ENCODE measurements around the gene HMCES. TPM values are rescaled to one million over a fixed set of nuclear protein-coding genes. Genes with fewer than 3 reads are reported as not detected.
A peak's percentile ranks its signal among the peaks of the same experiment; 100 is the strongest.

The HMCES gene
- total and polyA plus RNA-seq, 2 of the 13 experiments (the other 11 are each of a cell fraction or from before 2014, with no cell fraction given): 16.1 to 37.5 TPM

DNA sequence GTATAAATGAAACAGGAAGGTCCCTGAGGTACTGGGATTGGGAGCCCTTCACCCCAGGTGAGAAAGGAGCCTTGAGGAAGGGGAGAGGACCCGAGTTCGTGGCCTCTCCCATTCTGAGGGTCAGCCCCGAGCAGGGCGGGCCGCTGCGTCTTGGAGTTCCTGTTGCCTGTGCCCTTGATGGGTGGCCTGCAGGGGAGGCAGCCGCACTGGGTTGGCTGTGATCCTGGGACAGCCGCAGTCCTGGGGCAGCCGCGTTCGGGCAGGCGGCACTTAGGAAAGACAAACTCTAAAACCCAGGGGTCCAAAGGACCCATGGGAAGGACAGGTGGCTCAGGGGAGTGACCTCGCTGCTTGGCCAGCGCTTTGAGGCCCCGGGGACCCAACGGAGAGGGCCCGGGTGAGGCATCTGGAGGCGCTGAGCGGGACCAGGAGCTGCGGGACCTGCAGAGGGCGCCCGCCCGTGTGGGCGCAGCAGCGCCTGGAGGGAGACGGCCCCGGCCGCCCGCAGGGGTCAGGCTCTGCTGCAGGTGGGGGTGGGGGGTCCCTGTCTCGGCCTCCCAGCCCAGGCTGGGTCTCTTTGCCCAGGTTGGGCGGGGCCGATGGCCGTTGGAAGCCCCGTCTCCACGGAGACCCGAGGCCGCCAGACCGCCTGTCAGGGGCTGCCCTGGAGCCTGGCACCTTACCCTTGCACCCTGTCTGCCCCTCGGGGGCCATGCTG is 65.1 kb downstream of the HMCES start (continued):
- TF ChIP-seq ZNF839 (CRISPR knock-in tag; IDR thresholded peaks at IDR 0.05; ENCODE audit: borderline replicate concordance) (no peak), ZBTB7A (CRISPR knock-in tag; IDR thresholded peaks at IDR 0.05) (peak; percentile 69), ZNF33A (CRISPR knock-in tag; IDR thresholded peaks at IDR 0.05; ENCODE audit: borderline replicate concordance) (no peak), GZF1 (CRISPR knock-in tag; IDR thresholded peaks at IDR 0.05) (no peak), ZSCAN12 (CRISPR knock-in tag; IDR thresholded peaks at IDR 0.05) (no peak), AHR (CRISPR knock-in tag; IDR thresholded peaks at IDR 0.05) (no peak), ZNF501 (CRISPR knock-in tag; IDR thresholded peaks at IDR 0.05) (no peak), ZNF883 (CRISPR knock-in tag; IDR thresholded peaks at IDR 0.05; ENCODE audit: not compliant biosample characterization) (no peak), NR3C1 (CRISPR knock-in tag; IDR thresholded peaks at IDR 0.05) (no peak), KLF13 (CRISPR knock-in tag; IDR thresholded peaks at IDR 0.05) (no peak), ELF1 (CRISPR knock-in tag; IDR thresholded peaks at IDR 0.05) (no peak), HNRNPH1 (optimal IDR thresholded peaks at IDR 0.05; ENCODE audit: low read depth, low read length) (no peak), SRSF1 (optimal IDR thresholded peaks at IDR 0.05; ENCODE audit: low read depth, low read length) (no peak), ZNF782 (CRISPR knock-in tag; IDR thresholded peaks at IDR 0.05; ENCODE audit: borderline replicate concordance) (no peak), ZNF431 (CRISPR knock-in tag; IDR thresholded peaks at IDR 0.05; ENCODE audit: borderline replicate concordance, low read depth) (no peak), MATR3 (CRISPR knock-in tag; IDR thresholded peaks at IDR 0.05) (no peak), ZFAT (CRISPR knock-in tag; conservative IDR thresholded peaks at IDR 0.05) (no peak), ZSCAN25 (CRISPR knock-in tag; IDR thresholded peaks at IDR 0.05) (no peak), KDM5A (IDR thresholded peaks at IDR 0.05; ENCODE audit: borderline replicate concordance, low read length) (no peak), ZBTB42 (CRISPR knock-in tag; IDR thresholded peaks at IDR 0.05) (no peak), ZNF75D (CRISPR knock-in tag; IDR thresholded peaks at IDR 0.05; ENCODE audit: borderline replicate concordance) (no peak), ZEB1 (IDR thresholded peaks at IDR 0.05; ENCODE audit: insufficient replicate concordance, low read depth) (no peak), ZMYM3 (CRISPR knock-in tag; IDR thresholded peaks at IDR 0.05) (no peak), SNAI1 (CRISPR knock-in tag; IDR thresholded peaks at IDR 0.05; ENCODE audit: borderline replicate concordance) (no peak), THYN1 (CRISPR knock-in tag; IDR thresholded peaks at IDR 0.05; ENCODE audit: borderline replicate concordance, low read depth) (no peak)
- TF ChIP-seq, protein P1, sequence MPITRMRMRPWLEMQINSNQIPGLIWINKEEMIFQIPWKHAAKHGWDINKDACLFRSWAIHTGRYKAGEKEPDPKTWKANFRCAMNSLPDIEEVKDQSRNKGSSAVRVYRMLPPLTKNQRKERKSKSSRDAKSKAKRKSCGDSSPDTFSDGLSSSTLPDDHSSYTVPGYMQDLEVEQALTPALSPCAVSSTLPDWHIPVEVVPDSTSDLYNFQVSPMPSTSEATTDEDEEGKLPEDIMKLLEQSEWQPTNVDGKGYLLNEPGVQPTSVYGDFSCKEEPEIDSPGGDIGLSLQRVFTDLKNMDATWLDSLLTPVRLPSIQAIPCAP (CRISPR knock-in tag; IDR thresholded peaks at IDR 0.05; ENCODE audit: low read depth): no peak
- TF ChIP-seq, protein P2, sequence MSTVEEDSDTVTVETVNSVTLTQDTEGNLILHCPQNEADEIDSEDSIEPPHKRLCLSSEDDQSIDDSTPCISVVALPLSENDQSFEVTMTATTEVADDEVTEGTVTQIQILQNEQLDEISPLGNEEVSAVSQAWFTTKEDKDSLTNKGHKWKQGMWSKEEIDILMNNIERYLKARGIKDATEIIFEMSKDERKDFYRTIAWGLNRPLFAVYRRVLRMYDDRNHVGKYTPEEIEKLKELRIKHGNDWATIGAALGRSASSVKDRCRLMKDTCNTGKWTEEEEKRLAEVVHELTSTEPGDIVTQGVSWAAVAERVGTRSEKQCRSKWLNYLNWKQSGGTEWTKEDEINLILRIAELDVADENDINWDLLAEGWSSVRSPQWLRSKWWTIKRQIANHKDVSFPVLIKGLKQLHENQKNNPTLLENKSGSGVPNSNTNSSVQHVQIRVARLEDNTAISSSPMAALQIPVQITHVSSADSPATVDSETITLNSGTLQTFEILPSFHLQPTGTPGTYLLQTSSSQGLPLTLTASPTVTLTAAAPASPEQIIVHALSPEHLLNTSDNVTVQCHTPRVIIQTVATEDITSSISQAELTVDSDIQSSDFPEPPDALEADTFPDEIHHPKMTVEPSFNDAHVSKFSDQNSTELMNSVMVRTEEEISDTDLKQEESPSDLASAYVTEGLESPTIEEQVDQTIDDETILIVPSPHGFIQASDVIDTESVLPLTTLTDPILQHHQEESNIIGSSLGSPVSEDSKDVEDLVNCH (CRISPR knock-in tag; IDR thresholded peaks at IDR 0.05): no peak
- TF ChIP-seq, protein P3, sequence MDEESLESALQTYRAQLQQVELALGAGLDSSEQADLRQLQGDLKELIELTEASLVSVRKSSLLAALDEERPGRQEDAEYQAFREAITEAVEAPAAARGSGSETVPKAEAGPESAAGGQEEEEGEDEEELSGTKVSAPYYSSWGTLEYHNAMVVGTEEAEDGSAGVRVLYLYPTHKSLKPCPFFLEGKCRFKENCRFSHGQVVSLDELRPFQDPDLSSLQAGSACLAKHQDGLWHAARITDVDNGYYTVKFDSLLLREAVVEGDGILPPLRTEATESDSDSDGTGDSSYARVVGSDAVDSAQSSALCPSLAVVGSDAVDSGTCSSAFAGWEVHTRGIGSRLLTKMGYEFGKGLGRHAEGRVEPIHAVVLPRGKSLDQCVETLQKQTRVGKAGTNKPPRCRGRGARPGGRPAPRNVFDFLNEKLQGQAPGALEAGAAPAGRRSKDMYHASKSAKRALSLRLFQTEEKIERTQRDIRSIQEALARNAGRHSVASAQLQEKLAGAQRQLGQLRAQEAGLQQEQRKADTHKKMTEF (CRISPR knock-in tag; IDR thresholded peaks at IDR 0.05): peak; percentile 55; the same call in 1 of the 2 replicates
